GM21360 (cell line): ENCODE results near the gene GAS7.

ENCODE experiments used
- ATAC-seq: cut with Tn5 transposase; IDR thresholded peaks from one replicate; pipeline ENCODE4 v1.9.1; 2021; ENCODE audit warnings: mild to moderate bottlenecking, moderate library complexity; ENCODE audit not compliant: unreplicated experiment

Gene GAS7

DNA sequence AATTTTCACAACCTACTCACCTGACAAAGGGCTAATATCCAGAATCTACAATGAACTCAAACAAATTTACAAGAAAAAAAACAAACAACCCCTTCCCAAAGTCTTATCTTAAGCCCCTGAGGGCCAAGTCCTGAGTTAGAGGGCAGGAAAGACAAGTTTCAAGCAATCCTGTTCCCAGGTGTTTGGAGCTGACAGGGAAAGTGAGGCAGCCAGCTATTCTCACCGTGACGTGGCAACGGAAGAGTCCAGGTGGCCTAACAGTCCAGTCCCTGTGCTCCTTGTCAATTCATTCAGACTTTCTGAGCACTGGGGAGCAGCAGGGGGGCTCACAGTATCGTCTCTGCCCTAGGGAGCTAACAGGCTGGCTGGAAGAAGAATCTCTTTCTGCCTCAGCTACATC, 203.6 kb downstream of the GAS7 start:
- no peak for ATAC-seq

DNA sequence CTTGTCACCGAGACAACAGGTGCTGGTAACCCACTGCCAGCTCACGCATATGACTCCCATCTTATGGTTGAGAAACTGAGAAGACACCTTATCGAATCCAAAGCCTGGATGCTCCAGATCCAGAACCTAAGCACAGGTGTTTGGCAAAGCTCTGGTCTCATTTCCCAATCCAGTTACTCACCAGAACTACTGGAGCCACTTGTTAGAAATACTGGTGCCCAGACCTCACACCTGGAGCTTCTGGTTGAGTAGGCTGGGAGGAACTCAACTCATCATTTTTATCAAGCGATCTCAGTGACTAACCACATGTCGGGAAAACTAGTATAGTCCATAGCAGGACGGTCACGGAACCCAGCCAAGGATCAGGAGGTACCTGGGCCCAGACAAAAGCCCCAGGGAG, 206.6 kb downstream of the GAS7 start:
- no peak for ATAC-seq

DNA sequence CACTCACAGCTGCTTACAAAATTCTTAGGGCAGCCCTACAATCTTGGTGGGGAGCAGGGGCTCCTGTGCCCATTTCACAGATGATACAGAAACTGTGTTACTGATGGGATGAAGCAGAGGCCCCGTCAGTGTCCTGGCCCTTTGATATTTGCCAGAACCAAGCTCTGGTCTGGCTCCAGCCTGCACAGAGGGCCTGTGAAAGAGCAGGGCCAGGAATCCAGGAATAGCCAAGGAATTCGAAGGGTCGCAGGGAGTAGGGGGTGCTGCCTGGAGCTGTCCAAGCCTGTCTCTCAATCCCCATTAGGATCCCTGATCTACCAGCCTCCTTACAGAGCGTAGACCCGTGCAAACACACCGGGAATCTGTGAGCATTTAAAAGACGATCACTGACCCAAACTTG, 207.1 kb downstream of the GAS7 start:
- no peak for ATAC-seq

DNA sequence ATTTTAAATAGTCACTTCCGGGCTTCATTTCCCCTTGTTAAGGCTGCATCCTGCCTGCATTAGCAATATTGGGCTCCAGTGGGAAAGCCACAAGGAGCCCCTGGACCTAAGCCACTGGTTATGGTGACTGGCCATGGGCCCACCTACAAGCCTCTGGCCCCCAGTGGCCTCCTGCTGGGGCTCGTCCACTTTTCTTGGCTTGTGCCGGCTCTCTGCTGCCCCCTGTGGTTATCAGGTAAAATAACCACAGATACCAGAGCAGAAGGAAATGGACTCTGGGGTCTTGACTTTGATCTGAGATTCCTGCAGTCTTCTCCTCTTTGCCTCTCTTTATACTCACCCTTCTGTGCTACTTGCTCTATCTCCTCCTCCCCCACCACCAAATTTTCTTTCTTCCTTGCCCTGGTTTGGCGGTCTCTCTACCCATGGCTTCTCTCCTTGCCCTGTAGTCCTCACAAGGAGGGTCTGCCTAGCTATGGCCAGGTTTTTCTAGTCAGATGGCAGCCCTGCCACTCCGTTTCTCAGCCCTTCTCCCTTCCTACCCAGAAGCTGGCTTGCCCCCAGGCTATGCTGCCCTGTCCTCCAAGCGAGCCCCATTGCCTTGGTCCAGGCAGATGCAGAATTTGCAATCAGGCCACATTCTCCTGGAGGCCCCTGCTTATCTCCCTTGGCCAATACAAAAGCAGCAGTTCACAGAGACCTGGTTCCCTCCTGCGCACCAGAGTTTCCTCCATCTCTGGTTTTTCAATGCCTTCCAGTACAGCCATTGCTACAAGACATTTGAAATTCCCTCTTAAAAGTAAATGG, 210.4 kb downstream of the GAS7 start:
- ATAC-seq = no peak

DNA sequence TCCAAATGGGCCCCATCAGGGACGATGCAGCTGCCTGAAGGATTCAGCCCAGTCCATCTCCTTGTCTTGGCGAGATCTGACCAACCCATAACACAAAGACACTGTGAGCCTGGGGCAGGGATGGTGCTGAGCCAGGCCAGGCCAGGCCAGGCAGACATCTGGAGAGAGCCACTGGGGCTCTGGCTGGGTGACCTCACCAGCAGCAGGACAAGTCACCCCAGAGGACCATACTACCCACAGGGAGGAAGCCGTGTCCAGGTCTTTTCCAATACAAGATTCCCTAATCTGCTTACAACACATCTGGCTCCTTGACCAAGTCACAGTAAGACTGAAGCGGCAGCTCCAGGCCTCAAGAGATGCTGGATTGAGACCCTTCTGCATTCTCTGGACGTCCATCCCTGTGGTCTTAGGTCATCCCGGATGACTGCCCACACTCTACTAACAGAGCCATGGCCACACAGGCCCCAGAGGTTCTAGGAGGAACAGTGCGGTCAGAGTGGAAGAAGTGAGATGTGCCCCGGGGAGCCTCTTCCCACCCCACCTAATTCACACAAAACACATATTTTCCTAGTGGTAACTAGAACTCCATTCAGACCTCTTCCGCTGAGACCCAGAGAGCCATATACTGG, 211.5 kb downstream of the GAS7 start:
- no peak for ATAC-seq

DNA sequence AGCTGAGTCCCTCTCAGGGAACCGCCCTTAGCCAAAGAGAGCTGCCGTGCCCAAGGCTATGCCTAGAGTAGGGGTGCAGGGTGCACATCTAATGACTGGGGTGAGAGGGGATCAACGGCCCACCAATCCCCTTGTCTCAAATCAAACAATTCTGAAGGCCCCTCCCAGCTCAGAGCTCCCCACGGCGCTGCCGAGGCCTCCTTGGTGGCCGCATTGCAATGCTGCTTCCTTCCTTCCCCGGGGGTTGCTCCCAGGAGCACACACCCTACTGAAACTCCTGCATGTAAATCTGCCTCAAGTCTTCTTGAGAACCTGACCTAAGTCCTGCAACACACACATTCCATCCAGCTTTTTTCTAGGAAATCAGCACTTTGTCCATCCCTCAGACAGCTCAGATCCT, 212.8 kb downstream of the GAS7 start:
- no peak for ATAC-seq

DNA sequence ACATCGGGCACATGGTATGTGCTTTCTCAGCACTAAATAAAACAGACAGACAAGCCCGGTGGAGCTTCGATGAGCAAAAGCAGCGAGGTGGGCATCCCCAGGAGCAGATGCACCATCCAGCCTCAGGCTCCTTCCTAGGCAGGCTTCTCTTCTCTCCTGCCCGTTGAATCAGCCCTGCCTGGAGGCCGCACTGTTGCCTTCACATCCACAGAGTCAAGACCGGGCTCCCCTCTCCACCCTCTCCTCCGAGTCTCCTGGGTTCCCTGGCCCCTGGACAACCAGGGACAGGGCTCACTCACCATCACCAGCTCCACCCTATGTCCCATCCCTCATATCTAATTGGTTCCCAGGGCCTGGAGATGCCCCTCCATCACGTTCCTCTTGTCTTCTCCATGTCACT, 213.6 kb downstream of the GAS7 start:
- no peak for ATAC-seq

DNA sequence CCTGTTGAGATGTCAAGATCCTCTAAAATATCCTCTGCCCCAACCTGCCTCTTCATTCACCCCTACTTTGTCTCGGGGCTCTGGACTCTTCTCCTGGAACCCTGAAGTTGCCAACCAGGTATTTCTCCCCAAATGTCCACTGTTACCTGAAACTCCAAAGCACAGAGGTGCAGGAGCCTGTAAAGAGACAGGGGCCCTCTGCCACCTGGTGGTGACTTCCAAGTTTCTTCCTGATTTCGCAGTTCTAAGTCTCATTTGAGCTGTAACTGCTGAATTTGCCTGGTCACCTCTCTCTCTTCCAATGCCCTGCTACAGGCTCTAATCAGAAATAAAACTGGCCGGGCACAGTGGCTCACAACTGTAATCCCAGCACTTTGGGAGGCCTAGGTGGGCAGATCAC, 216.2 kb downstream of the GAS7 start:
- no peak for ATAC-seq

DNA sequence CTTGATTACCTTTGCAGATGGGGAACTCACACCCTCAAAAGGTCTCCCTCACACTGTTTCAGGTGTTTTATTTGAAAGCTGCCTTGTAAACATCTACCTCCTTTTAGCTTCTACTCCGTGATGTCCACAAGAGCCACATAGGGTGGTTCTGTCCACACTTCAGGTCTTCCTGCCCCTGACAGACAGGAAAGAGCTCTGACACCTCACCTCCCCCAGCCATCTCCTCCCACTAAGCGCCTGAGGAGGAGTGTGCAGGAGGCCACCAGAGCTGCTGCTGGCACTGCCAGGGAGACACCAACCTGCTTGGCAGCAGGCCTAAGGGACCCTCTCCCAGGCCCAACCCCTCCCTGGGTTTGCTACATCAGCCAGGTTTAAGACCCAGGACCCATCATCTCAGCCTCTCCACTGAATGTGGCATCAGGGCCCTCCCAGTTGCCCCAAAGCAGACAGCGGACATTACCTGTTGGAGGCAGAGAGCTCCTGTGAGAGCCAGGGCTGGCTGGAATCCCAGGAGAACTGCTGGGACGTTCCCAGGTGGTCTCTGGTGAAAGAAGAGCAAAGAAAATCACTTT, 217.0 kb downstream of the GAS7 start:
- ATAC-seq = no peak

DNA sequence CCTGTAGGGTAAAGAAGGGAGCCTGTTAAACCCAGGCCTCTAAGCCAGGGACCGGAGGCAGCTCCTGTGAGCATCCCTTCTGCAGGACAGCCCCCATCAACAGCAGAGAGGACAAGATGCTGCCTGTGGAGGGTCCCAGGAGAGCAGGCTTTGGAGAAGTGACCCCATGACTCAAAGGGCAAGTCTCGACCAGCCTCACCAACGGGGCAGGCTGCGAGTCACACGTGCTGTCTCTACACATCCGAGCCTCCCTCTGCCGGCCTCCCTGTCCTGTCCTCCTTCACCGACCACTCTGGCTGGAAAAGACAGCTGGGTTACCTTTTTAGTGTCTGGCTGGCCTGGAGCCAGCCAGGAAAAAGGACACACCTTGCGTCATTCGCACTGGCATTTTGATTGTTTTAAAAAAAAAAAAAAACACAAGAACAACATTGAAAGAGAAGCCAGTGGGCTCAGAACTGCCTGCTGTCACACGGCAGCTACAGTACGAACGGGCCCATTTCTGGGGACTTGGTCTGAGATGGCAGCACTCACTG, 218.9 kb downstream of the GAS7 start:
- ATAC-seq = no peak

DNA sequence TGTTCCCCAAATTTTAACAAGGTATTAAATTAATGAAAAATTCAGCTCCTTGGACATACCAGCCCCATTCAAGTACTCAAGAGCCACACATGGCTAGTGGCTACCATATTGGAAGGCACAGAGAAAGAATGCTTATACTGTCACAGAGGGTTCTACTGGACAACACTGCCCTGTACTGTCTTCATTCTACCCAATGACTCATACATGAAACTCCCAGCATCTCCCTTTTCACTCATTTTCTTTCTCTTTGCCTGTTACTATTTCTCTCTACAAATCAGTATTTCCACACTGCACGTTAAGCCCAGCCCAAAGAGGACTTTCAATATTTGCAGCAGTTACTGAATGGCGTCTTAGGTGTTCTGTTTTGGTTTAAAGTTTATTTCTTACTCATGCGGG, 221.2 kb downstream of the GAS7 start:
- no peak for ATAC-seq

DNA sequence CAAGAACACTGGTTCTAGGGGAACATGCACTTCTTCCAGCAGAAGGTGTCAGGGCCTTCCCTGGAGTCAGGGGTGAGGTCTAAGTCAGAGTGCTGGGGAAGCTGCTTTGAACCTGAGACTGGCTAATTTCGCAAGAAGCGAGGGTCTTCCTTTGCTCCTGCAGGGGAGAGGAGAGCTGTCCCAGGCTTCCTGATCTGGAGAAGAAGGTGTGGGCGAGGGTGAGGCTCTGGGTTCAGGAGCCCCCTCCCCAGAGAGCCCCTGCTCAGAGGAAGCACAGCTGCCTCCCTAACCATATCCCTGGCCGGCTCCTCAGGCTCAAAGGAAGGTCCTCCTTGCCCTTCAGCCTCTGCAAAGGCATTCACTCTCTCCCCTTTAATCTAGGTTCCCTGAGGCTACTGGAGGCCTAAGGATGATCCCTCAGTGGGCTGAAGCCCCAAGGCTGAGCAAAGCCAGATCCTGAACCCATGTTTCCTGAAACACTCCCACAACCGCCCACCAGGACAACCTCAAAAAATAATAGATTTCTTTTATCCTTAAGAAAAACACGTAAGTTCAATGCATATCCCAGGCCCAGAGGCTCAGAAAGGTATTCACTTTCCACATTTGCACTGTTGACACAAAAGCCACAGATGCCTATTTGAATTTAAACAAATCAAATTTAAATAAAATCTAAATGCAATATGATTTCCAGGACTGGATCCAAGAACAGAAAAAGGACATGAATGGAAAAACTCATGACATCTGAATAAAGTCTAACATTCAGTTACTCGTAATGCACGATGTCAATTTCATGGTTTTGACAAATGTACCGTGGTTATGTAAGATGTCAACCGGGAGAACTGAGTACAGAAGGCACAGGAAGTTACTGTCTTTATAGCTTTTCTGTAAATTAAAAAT, 221.9 kb downstream of the GAS7 start:
- ATAC-seq = no peak

DNA sequence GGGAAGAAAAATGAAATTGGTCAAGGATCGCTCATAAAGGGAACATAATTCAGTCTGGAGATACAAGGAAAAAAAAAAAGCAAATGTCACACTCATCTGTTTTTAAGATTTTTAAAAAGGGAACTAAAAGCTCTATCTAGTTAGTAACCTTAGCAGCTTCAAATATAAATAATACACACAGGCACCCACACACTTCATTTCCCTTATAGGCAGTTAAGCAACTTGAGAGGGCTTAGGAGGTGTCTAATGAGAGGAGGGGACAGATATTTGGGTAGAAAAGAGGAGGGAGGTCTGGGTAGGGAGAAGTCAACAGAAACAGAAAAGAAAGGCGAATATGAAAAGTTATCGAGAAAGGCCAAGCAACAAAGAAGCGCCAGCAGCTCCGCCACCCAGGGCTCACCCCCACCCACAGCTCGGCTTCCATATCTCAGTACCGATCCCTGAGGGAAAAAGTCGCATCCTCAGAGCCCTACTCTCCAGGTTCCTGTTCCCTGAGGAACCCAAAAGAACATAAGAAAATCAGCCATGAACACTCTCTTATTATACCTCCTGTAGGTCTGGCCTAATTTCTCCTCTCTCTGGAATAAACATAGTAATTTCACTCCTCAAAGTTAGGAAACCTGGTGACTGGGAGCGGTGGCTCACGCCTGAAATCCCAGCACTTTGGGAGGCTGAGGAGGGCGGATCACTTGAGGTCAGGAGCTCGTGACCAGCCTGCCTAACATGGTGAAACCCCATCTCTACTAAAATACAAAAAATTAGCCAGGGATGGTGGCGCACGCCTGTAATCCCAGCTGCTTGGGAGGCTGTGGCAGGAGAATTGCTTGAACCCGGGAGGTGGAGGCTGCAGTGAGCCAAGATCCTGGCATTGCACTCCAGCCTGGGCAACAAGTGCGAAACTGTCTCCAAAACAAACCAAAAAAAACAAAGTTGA, 223.7 kb downstream of the GAS7 start:
- ATAC-seq = no peak

DNA sequence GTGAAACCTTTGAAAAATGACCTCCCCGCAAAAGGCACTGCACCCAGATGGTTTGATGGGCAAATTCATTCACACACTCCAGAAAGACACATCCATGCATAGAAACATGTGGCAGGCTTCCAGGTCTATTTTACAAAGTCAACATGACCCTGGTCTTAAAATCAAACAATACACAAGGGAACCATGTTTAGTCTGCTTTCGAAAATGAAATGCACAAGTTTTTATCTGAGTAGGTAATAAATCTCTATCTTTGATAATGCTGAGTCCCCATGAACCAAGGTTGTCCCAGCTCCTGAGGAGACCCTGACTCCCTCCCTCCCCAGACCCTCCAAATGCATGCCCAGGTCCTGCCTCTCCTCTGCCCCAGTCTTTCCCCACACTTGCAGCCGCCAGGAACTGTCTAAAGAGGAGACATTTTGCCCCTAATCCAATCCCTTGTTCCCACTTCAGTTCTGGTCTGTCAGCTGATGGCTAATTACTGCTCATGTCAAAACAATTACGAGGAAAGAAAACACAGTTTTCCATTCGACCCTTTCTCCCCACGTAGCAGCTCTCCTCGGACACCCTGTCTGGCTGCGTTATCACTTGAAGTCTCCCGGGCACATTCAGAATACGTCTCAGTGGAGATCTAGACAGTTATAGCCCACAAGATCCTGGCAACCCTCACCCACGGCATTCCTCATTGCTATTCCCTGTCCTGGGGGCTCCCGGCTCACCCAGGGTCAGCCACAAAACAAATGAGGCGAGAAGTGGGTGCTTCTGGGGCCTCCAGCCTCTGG, 224.5 kb downstream of the GAS7 start:
- ATAC-seq = no peak

DNA sequence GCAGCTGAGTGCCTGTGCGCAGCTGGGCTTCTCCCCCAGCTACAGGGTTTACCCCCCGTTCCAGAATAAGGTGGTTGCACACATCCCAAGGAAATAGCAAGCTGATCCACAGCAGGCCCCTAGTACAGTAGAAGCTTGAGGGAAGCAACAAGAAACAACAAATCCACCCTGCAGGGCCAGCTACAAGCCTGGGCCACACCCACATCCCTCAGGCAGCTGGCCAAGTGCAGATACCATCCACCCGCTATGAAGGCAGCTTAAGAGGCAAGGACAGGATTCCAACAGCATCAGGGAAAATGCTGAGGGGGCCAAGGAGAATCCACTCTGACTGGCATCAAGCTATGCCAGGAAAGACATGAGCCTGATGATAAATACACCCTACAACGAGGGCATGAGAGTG, 226.4 kb downstream of the GAS7 start:
- ATAC-seq = no peak

DNA sequence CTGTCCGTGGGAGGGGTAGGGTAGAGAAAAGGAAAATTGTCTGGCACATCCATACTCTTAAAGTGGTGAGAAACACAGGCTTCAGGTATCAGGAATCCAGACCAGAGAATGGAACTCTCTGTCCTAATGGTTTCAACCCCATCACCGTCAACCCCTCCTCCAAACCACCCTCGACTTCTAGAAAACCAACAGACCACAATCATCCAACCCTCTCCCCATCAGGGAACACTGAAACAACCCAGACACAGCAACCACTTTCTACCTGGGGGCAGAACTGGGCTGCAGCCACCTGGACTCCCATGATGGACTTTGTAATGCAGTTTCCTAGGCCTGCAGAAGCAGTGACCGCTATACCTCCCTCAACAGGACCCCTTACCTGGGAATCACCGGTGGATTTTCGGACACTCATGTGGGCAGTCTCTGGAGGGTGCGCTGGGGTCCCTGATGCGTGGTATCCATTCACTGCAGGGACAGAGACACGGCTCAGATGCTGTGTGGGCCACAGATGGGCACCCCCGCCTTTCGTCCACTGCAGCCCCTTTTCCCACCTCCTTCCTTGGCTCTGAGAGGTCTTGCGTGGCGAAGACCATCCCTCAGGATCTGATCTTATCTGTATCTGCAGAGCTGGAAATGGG, 229.0 kb downstream of the GAS7 start:
- no peak for ATAC-seq

DNA sequence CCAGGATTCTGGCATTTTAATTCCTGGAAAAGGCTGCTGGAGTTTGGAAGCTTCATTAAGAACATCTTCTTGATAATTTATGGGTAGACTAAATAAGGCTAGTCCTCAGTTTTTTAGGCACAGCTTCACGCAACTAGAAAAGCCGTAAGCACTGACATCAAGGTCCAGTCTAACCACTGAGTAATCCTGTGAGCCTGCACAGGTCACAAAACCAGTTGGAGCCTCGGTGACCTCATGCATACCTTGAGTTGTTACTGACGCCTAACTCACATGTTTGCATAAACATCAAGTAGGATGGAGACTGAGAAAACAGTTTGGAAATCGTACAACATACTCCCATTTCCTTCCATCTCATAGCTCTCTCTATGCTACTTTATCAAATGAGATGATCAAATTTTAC, 229.5 kb downstream of the GAS7 start:
- ATAC-seq = no peak

DNA sequence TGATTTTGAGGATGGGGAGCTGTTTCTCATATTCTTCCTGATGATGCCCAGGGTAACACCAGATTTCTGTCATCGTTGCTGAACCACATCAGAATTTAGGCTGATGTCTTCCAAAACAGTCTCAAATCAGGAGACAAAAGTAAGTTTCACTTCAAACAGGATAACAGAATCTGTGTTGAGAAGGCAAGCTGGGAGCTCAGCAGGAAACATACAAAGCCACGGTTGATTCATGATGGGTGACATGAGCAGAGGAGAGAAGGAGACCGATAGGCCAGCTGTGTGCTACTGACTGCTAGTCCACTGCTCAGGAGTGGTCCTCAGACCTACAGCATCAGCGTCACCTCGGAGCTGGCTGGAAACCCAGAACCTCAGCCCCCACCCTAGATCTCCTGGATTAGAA, 230.4 kb downstream of the GAS7 start:
- ATAC-seq = no peak
